ENCODE measurements around the gene MFSD1. TPM values are rescaled to one million over a fixed set of nuclear protein-coding genes. Genes with fewer than 3 reads are reported as not detected.

Gene MFSD1
- total RNA-seq, 1 donor from 2014 or later = 16.0 TPM

DNA sequence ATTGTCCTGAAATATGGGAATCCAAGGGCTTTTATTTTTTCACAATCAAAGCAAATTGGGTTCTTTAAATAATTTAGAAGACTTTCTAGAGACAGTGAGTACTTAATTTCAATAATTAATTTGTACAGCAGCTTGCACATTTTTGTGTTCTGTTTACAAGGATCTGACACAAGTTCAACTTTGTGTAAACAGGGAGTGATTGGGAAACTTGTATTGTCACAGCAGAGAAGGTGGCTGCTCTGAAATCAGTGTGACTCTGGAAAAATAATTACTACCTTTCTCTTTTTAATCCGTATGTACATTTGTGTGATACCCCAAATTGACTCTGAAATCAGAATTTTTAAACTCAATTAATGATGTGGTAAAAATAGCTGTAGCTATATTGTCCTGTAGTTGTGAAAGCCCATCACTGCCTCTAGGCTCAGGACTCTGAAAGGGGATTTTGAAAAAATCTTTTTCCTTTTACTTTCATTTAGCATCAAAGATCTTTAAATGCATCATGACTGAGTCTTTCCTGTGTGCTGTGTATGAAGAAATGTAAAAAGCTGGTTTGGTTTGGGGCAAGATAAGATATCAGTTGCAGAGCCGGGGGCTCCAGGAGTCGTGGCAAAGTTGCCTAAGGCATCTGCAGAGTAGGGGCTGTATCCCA is 45.1 kb downstream of the MFSD1 start:
- DNase-seq (ENCODE audit: low spot score) = no peak
- no peak overlapping the region for H3K4me3 Mint-ChIP-seq
- Histone ChIP-seq H3K79me2 (ENCODE audit: low read depth) (no peaks in the 10 kb centered on the region), H4K20me1 (ENCODE audit: low read depth) (no peaks in the 10 kb centered on the region), H3K4me2 (no peak overlapping the region), H3K27me3 (no peaks in the 10 kb centered on the region), H3K4me3 (no peak overlapping the region), H2AFZ (replicated peaks) (no peak overlapping the region), H3K9me3 (ENCODE audit: low read depth) (no peaks in the 10 kb centered on the region), H3F3A (ENCODE audit: low read depth) (no peaks in the 10 kb centered on the region), H3K9ac (no peak overlapping the region), H3K36me3 (no peaks in the 10 kb centered on the region), H3K27ac (no peak overlapping the region), H3K4me1 (peaks cover 6% of the 10 kb centered on the region)
- no peaks in the 10 kb centered on the region for H3K36me3 Mint-ChIP-seq
- H3K4me1 Mint-ChIP-seq = peaks cover 7% of the 10 kb centered on the region
- H3K27me3 Mint-ChIP-seq (ENCODE audit: insufficient read depth, low read depth) = peaks cover 8% of the 10 kb centered on the region
- no peak for TF ChIP-seq EZH2 (IDR thresholded peaks at IDR 0.05)
- no peaks in the 10 kb centered on the region for H3K9me3 Mint-ChIP-seq
- no peak overlapping the region for H3K27ac Mint-ChIP-seq

GRCh38 chr3:158847452-158847821 is 45.6 kb downstream of the MFSD1 start:
- no peaks in the 10 kb centered on the region for H3K79me2 ChIP-seq (ENCODE audit: low read depth)
- H2AFZ ChIP-seq (replicated peaks) = no peak overlapping the region
- H3K4me1 Mint-ChIP-seq = peaks cover 7% of the 10 kb centered on the region
- H3K4me2 ChIP-seq = no peak overlapping the region
- no peaks in the 10 kb centered on the region for H3K9me3 Mint-ChIP-seq
- H3K36me3 ChIP-seq = no peaks in the 10 kb centered on the region
- H3K36me3 Mint-ChIP-seq = no peaks in the 10 kb centered on the region
- H4K20me1 ChIP-seq (ENCODE audit: low read depth) = no peaks in the 10 kb centered on the region
- H3K27me3 Mint-ChIP-seq (ENCODE audit: insufficient read depth, low read depth) = peaks cover 7% of the 10 kb centered on the region
- no peaks in the 10 kb centered on the region for H3K9me3 ChIP-seq (ENCODE audit: low read depth)
- no peak overlapping the region for H3K4me3 ChIP-seq
- TF ChIP-seq CTCF (IDR thresholded peaks at IDR 0.05) = no peak
- TF ChIP-seq EZH2phosphoT487 (IDR thresholded peaks at IDR 0.05) = no peak
- TF ChIP-seq EZH2 (IDR thresholded peaks at IDR 0.05) = no peak
- DNase-seq (ENCODE audit: low spot score) = no peak
- H3K9ac ChIP-seq = no peak overlapping the region
- peaks cover 6% of the 10 kb centered on the region for H3K4me1 ChIP-seq
- H3K4me3 Mint-ChIP-seq = no peak overlapping the region
- H3K27ac ChIP-seq = no peak overlapping the region
- H3K27ac Mint-ChIP-seq = no peak overlapping the region
- H3K27me3 ChIP-seq = no peaks in the 10 kb centered on the region
- no peaks in the 10 kb centered on the region for H3F3A ChIP-seq (ENCODE audit: low read depth)

DNA sequence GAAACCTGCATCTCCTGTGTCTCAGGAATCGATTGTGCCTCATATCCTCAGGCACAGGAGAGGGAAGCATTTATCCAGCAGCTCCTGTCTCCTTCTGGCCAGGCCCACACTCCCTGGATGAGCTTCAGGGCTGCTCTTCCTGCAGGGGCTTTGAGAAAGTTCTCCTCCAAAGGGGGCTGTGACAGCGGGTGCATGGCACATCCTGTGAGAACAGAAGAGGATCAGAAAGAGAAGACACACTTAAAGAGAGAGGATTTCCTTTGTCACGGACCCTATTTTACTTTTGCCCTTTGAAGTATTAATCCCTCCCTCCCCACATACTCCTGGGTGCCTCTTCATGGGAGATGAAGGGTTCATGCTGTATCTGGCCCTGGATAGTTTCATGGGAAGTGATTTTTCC is 46.0 kb downstream of the MFSD1 start:
- Histone ChIP-seq H3K4me1 (peaks cover 6% of the 10 kb centered on the region), H3K79me2 (ENCODE audit: low read depth) (no peaks in the 10 kb centered on the region), H4K20me1 (ENCODE audit: low read depth) (no peaks in the 10 kb centered on the region), H3K4me3 (no peak overlapping the region), H3K9me3 (ENCODE audit: low read depth) (no peaks in the 10 kb centered on the region), H3K27ac (no peak overlapping the region), H3K27me3 (no peaks in the 10 kb centered on the region), H3K4me2 (no peak overlapping the region), H3K36me3 (no peaks in the 10 kb centered on the region), H3K9ac (no peak overlapping the region), H3F3A (ENCODE audit: low read depth) (no peaks in the 10 kb centered on the region), H2AFZ (replicated peaks) (no peak overlapping the region)
- H3K4me1 Mint-ChIP-seq = peaks cover 7% of the 10 kb centered on the region
- DNase-seq (ENCODE audit: low spot score) = peak; percentile 16
- peaks cover 7% of the 10 kb centered on the region for H3K27me3 Mint-ChIP-seq (ENCODE audit: insufficient read depth, low read depth)
- no peaks in the 10 kb centered on the region for H3K36me3 Mint-ChIP-seq
- no peak overlapping the region for H3K4me3 Mint-ChIP-seq
- no peaks in the 10 kb centered on the region for H3K9me3 Mint-ChIP-seq
- TF ChIP-seq EZH2 (IDR thresholded peaks at IDR 0.05) = no peak
- no peak for TF ChIP-seq CTCF (IDR thresholded peaks at IDR 0.05)
- H3K27ac Mint-ChIP-seq = no peak overlapping the region

- Mint-ChIP-seq H3K4me1 (peaks cover 7% of the 10 kb centered on the region), H3K36me3 (no peaks in the 10 kb centered on the region), H3K9me3 (no peaks in the 10 kb centered on the region), H3K4me3 (no peak overlapping the region), H3K27ac (no peak overlapping the region), H3K27me3 (ENCODE audit: insufficient read depth, low read depth) (peaks cover 4% of the 10 kb centered on the region)
- Histone ChIP-seq H3K4me2 (no peak overlapping the region), H3K9me3 (ENCODE audit: low read depth) (no peaks in the 10 kb centered on the region), H2AFZ (replicated peaks) (no peak overlapping the region), H3K4me3 (no peak overlapping the region), H3K4me1 (peaks cover 6% of the 10 kb centered on the region), H3K36me3 (no peaks in the 10 kb centered on the region), H3K27ac (no peak overlapping the region), H3K27me3 (no peaks in the 10 kb centered on the region), H3K79me2 (ENCODE audit: low read depth) (no peaks in the 10 kb centered on the region), H4K20me1 (ENCODE audit: low read depth) (no peaks in the 10 kb centered on the region), H3F3A (ENCODE audit: low read depth) (no peaks in the 10 kb centered on the region), H3K9ac (no peak overlapping the region)
- DNase-seq (ENCODE audit: low spot score) = no peak
- TF ChIP-seq EZH2 (IDR thresholded peaks at IDR 0.05) (no peak), CTCF (IDR thresholded peaks at IDR 0.05) (no peak), EZH2phosphoT487 (IDR thresholded peaks at IDR 0.05) (no peak)
These were observed 47.9 kb downstream of the MFSD1 start for GRCh38 chr3:158849757-158850156.
